Adrenal gland (tissue), 12 donors: Measurements from ENCODE around the gene ACADS. TPM values are rescaled to one million over a fixed set of nuclear protein-coding genes. Genes with fewer than 3 reads are reported as not detected.

Experiments
- DNase-seq, 7 donors: peaks; one replicate each; pipeline ENCODE4 v3.0.0-alpha.2; 2019 to 2020
- H3K27ac ChIP-seq, 5 donors: fragments of 200-600 bp; sonication (generic) in 4 of 5; 1 replicate in 3 of 5; 2 replicates in 2 of 5; pipeline versions ENCODE4 v1.5.1 to v1.8.0; 2016 to 2020; ENCODE audit warnings: mild to moderate bottlenecking in 1 of 5
- H3K27me3 ChIP-seq: fragments of 200-600 bp; 2 replicates; pipeline ENCODE4 v1.8.0; 2021
- H3K36me3 ChIP-seq, 2 donors: fragments of 200-600 bp; replicated peaks in 1 of 2; 1 replicate in 1 of 2; 2 replicates in 1 of 2; pipeline versions ENCODE4 v1.5.1 to v1.8.0; 2018 to 2022
- H3K4me1 ChIP-seq, 2 donors: fragments of 200-600 bp; replicated peaks in 1 of 2; 1 replicate in 1 of 2; 2 replicates in 1 of 2; pipeline versions ENCODE4 v1.5.1 to v1.8.0; 2018 to 2021
- H3K4me3 ChIP-seq, 4 donors: fragments of 200-600 bp; sonication (generic) in 3 of 4; one replicate each; pipeline ENCODE4 v1.5.1; 2016 to 2018
- H3K9me3 ChIP-seq, 3 donors: fragments of 200-600 bp; sonication (generic) in 1 of 3; replicated peaks in 1 of 3; 1 replicate in 2 of 3; 2 replicates in 1 of 3; pipeline versions ENCODE4 v1.5.1 to v1.8.0; 2016 to 2021
- POLR2A ChIP-seq, 2 donors: fragments of 450-650 bp; IDR thresholded peaks; one replicate each; pipeline ENCODE4 v1.6.1; 2017; ENCODE audit warnings: antibody characterized with exemption in 2 of 2, mild to moderate bottlenecking in 2 of 2, moderate library complexity in 1 of 2
- WGBS, 4 donors: extraction: QIAGEN DNeasy Blood & Tissue Kit in 2 of 4; methylation state at CpG; one replicate each; pipeline versions ENCODE4 v1.1.5 to v1.1.7; 2013 to 2017; 5-methylcytosine and 5-hydroxymethylcytosine counted together
- intact Hi-C, 2 donors: fragments of 100-400 bp; cut with DNase I; formaldehyde crosslinking; loops; one replicate each; pipeline versions ENCODE4 v1.14.1 to v1.15.0; 2022 to 2023
- polyA plus RNA-seq, 3 donors: library from polyadenylated mRNA; stranded (reverse); fragments of 200-250 nt in 2 of 3; fragments of 350-450 nt in 1 of 3; fragmentation: Illumina TruSeq in 1 of 3; extraction: RNeasy Lipid Tissue Mini Kit (QIAGEN cat#74804) in 1 of 3; gene quantifications; one replicate each; pipeline ENCODE4 v1.2.3, GENCODE V29; 2013 to 2014
- total RNA-seq, 9 donors: library from RNA; depleted of rRNA in 4 of 9; stranded (reverse); fragments of >200 nt in 4 of 9; fragments of 120-200 nt in 1 of 9; fragmentation: NEBNext Ultra II Directional in 1 of 9; extraction: Animal tissue kit (Norgen Biotek cat#: 25700) in 1 of 9; gene quantifications; one replicate each; pipeline versions ENCODE4 v1.1.0 to v1.2.4, GENCODE V29; 2013 to 2023
- TF ChIP-seq, protein P1 (sequence below), 6 experiments: fragments of 450-650 bp in 4 of 6; fragments of 200-600 bp in 2 of 6; sonication (generic) in 1 of 6; IDR thresholded peaks; 1 replicate in 5 of 6; 2 replicates in 1 of 6; pipeline versions ENCODE4 v1.5.1 to v1.8.0; 2016 to 2021; ENCODE audit warnings: antibody characterized with exemption in 6 of 6, mild to moderate bottlenecking in 2 of 6, moderate library complexity in 1 of 6
- donor health status: healthy with polysubstance abuse.
- donor health status: Bipolar disorder and iron deficiency.
- donor health status: DM: yes; HTN: yes; CAD: no.
- donor health status: DM: no; HTN: no; CAD: no.
- donor health status: DM: no; HTN: no; CAD: no.
- donor health status: DM: yes; HTN: yes; CAD: no.

The ACADS gene
- total and polyA plus RNA-seq, 12 donors = 6.2 to 179 (median 81.0) TPM

DNA sequence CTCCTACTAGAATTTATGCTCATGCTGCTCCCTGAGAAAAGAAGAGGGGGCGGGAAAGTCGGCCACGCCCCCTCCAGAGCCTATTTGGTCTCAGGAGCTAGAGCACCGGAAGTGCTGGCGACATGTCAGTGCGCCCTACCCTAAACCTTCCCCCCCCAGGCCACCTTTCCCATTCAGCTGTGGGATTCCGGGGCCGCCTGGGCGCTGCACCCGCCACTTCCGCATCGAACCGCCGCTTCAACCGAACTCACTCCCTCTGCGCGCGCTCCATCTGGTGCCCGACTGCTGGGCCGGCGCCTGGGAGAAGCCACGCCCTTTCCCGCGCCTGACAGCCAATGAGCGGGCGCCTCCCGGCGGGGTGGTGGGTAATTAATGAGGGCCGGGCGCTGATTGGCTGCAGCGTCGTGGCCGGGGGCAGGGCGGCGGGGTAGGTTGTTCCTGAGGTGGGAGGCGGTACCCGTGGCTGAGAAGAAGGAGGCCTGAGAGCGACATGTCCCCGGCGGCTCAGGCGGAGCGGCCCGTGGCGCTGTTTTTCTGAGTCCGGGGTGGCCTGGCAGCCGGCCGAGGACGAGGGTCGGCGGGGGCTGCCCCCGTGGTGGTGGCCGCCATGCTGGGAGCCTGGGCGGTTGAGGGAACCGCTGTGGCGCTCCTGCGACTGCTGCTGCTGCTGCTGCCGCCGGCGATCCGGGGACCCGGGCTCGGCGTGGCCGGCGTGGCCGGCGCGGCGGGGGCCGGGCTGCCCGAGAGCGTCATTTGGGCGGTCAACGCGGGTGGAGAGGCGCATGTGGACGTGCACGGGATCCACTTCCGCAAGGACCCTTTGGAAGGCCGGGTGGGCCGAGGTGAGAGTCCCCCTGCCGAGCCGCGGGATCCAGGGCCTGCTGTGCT, 38.7 kb upstream of the ACADS start, which contains the start of gene MLEC:
TSS of gene MLEC (plus strand) at position 460 of the 888 bp plus-strand sequence. CDS start at position 608, 148 bp downstream.
- Histone ChIP-seq H3K4me3 (peak within 1 kb of the TSS; percentile 15 to 92 (median 62)), H3K9me3 (no peaks in the 10 kb centered on the region), H3K27me3 (no peaks in the 10 kb centered on the region), H3K36me3 (no peaks in the 10 kb centered on the region), H3K27ac (peak within 1 kb of the TSS; percentile 78 to 94 (median 85)), H3K4me1 (peaks cover 36 to 52% of the 10 kb centered on the region in 2 donors)
- peak; percentile 80 to 96 for TF ChIP-seq POLR2A (IDR thresholded peaks at IDR 0.05)
- TF ChIP-seq, protein P1, sequence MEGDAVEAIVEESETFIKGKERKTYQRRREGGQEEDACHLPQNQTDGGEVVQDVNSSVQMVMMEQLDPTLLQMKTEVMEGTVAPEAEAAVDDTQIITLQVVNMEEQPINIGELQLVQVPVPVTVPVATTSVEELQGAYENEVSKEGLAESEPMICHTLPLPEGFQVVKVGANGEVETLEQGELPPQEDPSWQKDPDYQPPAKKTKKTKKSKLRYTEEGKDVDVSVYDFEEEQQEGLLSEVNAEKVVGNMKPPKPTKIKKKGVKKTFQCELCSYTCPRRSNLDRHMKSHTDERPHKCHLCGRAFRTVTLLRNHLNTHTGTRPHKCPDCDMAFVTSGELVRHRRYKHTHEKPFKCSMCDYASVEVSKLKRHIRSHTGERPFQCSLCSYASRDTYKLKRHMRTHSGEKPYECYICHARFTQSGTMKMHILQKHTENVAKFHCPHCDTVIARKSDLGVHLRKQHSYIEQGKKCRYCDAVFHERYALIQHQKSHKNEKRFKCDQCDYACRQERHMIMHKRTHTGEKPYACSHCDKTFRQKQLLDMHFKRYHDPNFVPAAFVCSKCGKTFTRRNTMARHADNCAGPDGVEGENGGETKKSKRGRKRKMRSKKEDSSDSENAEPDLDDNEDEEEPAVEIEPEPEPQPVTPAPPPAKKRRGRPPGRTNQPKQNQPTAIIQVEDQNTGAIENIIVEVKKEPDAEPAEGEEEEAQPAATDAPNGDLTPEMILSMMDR (IDR thresholded peaks at IDR 0.05) = peak in 1 of 6 experiments; percentile 40
- peak; percentile 98 to 99 (median 98) for DNase-seq
- intact Hi-C loops = no loop called here
- 0 to 1% (median 0%) methylated on average over 5 to 84 of the region's 84 CpGs for WGBS, 4 donors

DNA sequence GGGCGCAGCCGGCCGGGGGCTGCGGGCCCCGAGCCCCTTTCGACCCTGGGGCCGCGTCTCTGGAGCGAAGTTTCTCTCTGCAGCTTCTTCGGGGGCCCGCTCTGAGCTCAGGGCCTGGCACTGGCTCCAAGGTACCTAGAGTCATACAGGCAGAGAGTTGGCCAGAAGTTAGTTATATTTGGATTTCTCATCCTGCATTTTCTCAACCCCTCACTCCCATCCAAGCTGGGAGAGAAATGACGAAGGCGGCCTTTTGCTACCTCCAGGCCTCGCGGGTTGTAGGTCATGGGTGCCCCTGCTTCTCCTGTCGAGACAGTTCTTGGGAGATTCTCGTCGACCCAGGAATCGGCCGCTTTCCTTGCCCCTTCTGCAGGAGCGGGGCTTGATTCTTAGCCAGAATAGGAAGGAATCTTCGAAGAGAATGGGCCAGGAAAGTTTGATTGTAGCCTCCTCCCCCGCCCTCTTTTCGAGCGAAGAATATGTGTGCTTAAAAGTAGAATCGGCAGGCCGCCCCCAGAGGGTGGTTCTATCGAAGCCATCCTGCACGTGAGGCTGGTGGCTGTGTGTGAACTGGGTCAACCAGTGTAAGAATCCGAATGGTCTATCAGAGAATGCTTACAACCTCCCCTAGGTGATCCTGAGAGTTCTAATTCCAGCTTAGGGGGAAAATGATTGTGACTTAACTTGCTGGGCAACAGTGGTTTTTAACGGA, 37.9 kb upstream of the ACADS start:
- WGBS, 4 donors = 0 to 2% (median 1%) methylated on average over 10 to 31 of the region's 31 CpGs
- no peaks in the 10 kb centered on the region for H3K27me3 ChIP-seq
- intact Hi-C loops = no loop called here
- peak in 3 of 7 donors; percentile 44 to 54 (median 49) for DNase-seq
- H3K4me3 ChIP-seq = peak overlapping the region; percentile 15 to 92 (median 56)
- peak overlapping the region; percentile 3 to 94 (median 82) for H3K27ac ChIP-seq
- no peaks in the 10 kb centered on the region for H3K9me3 ChIP-seq
- peaks cover 44 to 60% of the 10 kb centered on the region in 2 donors for H3K4me1 ChIP-seq
- no peaks in the 10 kb centered on the region for H3K36me3 ChIP-seq
- TF ChIP-seq, protein P1 (IDR thresholded peaks at IDR 0.05) = no peak
- TF ChIP-seq POLR2A (IDR thresholded peaks at IDR 0.05) = no peak

DNA sequence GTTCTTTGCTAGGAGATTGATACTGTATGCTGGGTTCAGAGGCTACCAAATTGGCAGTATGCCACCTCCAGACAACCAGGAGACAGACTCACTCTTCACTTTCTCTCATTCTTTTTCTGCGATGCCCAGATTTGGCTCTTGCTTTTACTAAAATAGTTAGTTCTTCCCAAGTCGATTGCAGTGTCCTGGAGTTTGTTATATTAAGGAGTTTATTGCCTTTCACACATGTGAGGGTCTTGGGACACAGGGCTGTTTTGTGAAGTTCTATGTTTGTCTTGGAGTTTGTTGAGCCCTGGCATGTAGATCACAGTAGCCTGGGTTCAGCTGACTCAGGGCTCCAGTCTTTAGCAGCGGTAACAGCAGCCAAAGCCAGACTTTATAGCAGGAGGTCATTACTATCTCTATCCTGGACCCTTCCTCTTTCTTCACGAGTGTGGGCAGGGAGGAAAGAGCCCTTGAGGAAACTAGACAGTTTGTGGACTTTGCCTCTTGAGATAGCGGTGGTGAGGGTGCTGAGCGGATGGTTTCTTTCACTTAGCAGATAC, 37.0 kb upstream of the ACADS start:
- peak overlapping the region in 3 of 4 donors; percentile 49 to 92 (median 64) for H3K4me3 ChIP-seq
- peaks cover 50 to 68% of the 10 kb centered on the region in 2 donors for H3K4me1 ChIP-seq
- intact Hi-C loops = no loop called here
- DNase-seq = peak in 3 of 7 donors; percentile 53 to 60 (median 54)
- peak overlapping the region in 3 of 5 donors; percentile 82 to 94 (median 93) for H3K27ac ChIP-seq
- WGBS, 4 donors = 3 to 11% (median 5%) methylated on average over 5 to 6 of the region's 6 CpGs
- TF ChIP-seq, protein P1 (IDR thresholded peaks at IDR 0.05) = no peak
- TF ChIP-seq POLR2A (IDR thresholded peaks at IDR 0.05) = peak in 1 of 2 donors; percentile 10
- peaks cover 0 to 1% of the 10 kb centered on the region in 2 donors for H3K36me3 ChIP-seq
- H3K9me3 ChIP-seq = no peaks in the 10 kb centered on the region
- H3K27me3 ChIP-seq = no peaks in the 10 kb centered on the region
